ENCODE data around the gene CD276. TPM values are rescaled to one million over a fixed set of nuclear protein-coding genes. Genes with fewer than 3 reads are reported as not detected.
A peak's percentile ranks its signal among the peaks of the same experiment; 100 is the strongest.

Gene CD276
- total RNA-seq, 1 experiment from 2014 or later: 75.4 TPM

DNA sequence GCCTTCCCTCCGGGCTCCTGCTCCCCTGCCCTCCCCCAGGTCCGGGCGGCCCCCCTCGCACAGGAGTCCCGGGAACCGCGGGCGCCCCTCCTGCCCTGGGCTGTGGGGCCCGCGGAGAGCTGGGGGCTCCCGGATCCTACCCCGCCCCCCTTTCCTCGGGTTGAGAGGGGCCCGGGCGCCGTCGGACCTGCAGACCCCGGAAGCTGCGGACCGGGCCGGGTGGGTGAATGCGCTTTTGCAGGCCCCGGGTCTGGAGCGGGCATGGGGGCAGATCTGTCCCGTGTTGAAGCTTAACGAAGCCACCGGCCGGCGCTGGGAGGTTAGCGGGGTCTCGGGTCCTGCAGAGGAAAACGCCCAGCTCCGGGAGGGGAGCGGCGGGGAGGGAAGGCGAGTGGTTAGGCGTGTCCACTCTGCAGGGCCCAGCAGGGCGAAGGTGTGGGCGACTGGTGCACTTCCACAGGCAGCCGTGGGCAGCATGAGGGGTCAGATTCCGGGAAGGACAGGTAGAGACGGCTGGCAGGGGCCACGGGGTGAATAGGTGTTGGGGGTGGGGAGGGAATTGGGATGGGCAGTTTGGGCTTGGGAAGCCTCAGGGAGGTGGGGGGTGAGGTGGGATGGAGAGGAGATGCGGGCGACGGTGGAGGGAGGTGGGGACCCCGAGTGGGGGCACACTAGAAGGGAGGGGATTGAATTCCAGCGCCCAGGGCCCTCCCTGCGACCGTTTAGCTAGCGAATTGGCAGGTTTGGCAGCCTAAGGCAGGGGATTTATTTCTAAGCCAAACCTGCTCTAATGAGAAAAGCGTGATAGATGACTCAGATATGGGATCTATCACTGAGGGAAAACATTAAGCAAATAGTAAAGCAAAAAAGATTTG lies 635 bp downstream of the CD276 start:
- Histone ChIP-seq H3K9me2 (ENCODE audit: insufficient read depth) (no peaks in the 10 kb centered on the region), H3K4me1 (ENCODE audit: control insufficient read depth in 1 of 2, insufficient read depth in 2 of 2, low read length in 2 of 2) (peaks cover 21 to 64% of the 10 kb centered on the region in 2 experiments), H3K9me3 (ENCODE audit: control insufficient read depth in 1 of 2, insufficient read depth in 1 of 2, low read depth in 1 of 2, low read length in 2 of 2) (no peaks in the 10 kb centered on the region), H2AFZ (ENCODE audit: low read depth, low read length, poor library complexity, severe bottlenecking) (no peak overlapping the region), H4K20me1 (ENCODE audit: insufficient read depth) (no peaks in the 10 kb centered on the region), H3K79me2 (ENCODE audit: insufficient read depth, low read length) (peaks cover 50% of the 10 kb centered on the region), H3K27ac (ENCODE audit: low read depth, low read length) (peak overlapping the region; percentile 80), H3K9ac (ENCODE audit: low read length) (peak overlapping the region; percentile 85), H3K36me3 (ENCODE audit: control insufficient read depth in 1 of 2, insufficient read depth in 2 of 2, low read length in 2 of 2) (no peaks in the 10 kb centered on the region), H3K4me2 (ENCODE audit: low read length) (peak overlapping the region; percentile 96), H3K4me3 (replicated peaks in 1 of 2; ENCODE audit: low read depth in 1 of 2, low read length in 2 of 2) (peak overlapping the region; percentile 84 to 87), H3K27me3 (ENCODE audit: insufficient read depth, low read length) (no peaks in the 10 kb centered on the region)
- TF ChIP-seq EZH2 (IDR thresholded peaks at IDR 0.05) (no peak), ZFX (IDR thresholded peaks at IDR 0.05) (peak; percentile 86)
- RAD21 ChIA-PET (ENCODE audit: low non-redundant PET in 1 of 2, low total read pairs in 2 of 2, uncharacterized antibody in 2 of 2, unreplicated experiment in 2 of 2): no interaction called here
- ATAC-seq: peak; percentile 13
- CTCF ChIA-PET: interaction anchor here (1.0 to 3.0 kb wide), 5 partner anchors 8 to 124 kb away, joined by 3 to 18 read pairs (median 10); no protein-coding TSS in a partner anchor
- BruUV-seq (replicated peaks): no TSS peak
- POLR2A ChIA-PET: interaction anchor here (1.5 kb wide), 1 partner anchor 53 kb away, joined by 3 read pairs; no protein-coding TSS in a partner anchor
- intact Hi-C loops (cut with micrococcal nuclease): no loop called here
- no peak for DNase-seq (ENCODE audit: low read depth, low spot score)

DNA sequence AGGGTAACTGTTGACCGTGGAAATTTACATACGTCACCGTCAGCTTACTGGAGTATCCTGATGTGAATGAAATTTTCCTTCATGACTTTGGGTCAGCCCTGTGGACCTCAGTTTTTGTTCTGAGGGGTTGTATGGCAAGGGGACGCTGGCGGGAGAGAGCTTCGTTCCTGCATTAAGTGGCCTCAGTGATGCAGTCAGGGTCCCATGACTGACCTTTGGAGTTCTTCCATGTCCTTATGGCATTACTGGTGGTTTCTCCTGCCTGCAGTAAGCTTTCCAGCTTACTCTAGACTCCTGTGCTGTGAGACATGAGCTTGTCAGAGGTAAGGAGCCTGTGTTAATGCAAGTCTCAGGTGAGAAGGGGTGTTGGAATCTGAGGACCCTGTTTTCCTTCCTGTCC lies 1.8 kb downstream of the CD276 start:
- intact Hi-C loops (cut with micrococcal nuclease): no loop called here
- no peaks in the 10 kb centered on the region for H3K36me3 ChIP-seq (ENCODE audit: control insufficient read depth in 1 of 2, insufficient read depth in 2 of 2, low read length in 2 of 2)
- peaks cover 61% of the 10 kb centered on the region for H3K79me2 ChIP-seq (ENCODE audit: insufficient read depth, low read length)
- RAD21 ChIA-PET (ENCODE audit: low non-redundant PET in 1 of 2, low total read pairs in 2 of 2, uncharacterized antibody in 2 of 2, unreplicated experiment in 2 of 2): no interaction called here
- H3K9me2 ChIP-seq (ENCODE audit: insufficient read depth): no peaks in the 10 kb centered on the region
- no peak overlapping the region for H3K27ac ChIP-seq (ENCODE audit: low read depth, low read length)
- H2AFZ ChIP-seq (ENCODE audit: low read depth, low read length, poor library complexity, severe bottlenecking): no peak overlapping the region
- H3K9ac ChIP-seq (ENCODE audit: low read length): 0 out of 2 replicates have a peak overlapping the region, but pooled peaks have one; percentile 85
- peak overlapping the region; percentile 96 for H3K4me2 ChIP-seq (ENCODE audit: low read length)
- no peaks in the 10 kb centered on the region for H3K9me3 ChIP-seq (ENCODE audit: control insufficient read depth in 1 of 2, insufficient read depth in 1 of 2, low read depth in 1 of 2, low read length in 2 of 2)
- no peak for ATAC-seq
- BruUV-seq (replicated peaks): no TSS peak
- POLR2A ChIA-PET: interaction anchor here (1.5 kb wide), 1 partner anchor 54 kb away, joined by 3 read pairs; no protein-coding TSS in a partner anchor
- H3K4me1 ChIP-seq (ENCODE audit: control insufficient read depth in 1 of 2, insufficient read depth in 2 of 2, low read length in 2 of 2): peaks cover 21 to 70% of the 10 kb centered on the region in 2 experiments
- peak overlapping the region; percentile 84 to 87; a peak in 2 of 4 replicates for H3K4me3 ChIP-seq (replicated peaks in 1 of 2; ENCODE audit: low read depth in 1 of 2, low read length in 2 of 2)
- CTCF ChIA-PET: interaction anchor here (1.4 to 3.0 kb wide), 7 partner anchors 9 to 49 kb away, joined by 3 to 18 read pairs (median 7); no protein-coding TSS in a partner anchor
- no peaks in the 10 kb centered on the region for H3K27me3 ChIP-seq (ENCODE audit: insufficient read depth, low read length)
- no peaks in the 10 kb centered on the region for H4K20me1 ChIP-seq (ENCODE audit: insufficient read depth)
- no peak for DNase-seq (ENCODE audit: low read depth, low spot score)
- TF ChIP-seq CBX3 (IDR thresholded peaks at IDR 0.05; ENCODE audit: low read depth) (no peak), EZH2phosphoT487 (IDR thresholded peaks at IDR 0.05; ENCODE audit: borderline replicate concordance) (no peak), SRF (IDR thresholded peaks at IDR 0.05; ENCODE audit: low read depth) (no peak)
- TF ChIP-seq, protein P1, sequence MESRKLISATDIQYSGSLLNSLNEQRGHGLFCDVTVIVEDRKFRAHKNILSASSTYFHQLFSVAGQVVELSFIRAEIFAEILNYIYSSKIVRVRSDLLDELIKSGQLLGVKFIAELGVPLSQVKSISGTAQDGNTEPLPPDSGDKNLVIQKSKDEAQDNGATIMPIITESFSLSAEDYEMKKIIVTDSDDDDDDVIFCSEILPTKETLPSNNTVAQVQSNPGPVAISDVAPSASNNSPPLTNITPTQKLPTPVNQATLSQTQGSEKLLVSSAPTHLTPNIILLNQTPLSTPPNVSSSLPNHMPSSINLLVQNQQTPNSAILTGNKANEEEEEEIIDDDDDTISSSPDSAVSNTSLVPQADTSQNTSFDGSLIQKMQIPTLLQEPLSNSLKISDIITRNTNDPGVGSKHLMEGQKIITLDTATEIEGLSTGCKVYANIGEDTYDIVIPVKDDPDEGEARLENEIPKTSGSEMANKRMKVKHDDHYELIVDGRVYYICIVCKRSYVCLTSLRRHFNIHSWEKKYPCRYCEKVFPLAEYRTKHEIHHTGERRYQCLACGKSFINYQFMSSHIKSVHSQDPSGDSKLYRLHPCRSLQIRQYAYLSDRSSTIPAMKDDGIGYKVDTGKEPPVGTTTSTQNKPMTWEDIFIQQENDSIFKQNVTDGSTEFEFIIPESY (IDR thresholded peaks at IDR 0.05; ENCODE audit: extremely low read depth, insufficient replicate concordance, low read length): no peak
- TF ChIP-seq, protein P2, sequence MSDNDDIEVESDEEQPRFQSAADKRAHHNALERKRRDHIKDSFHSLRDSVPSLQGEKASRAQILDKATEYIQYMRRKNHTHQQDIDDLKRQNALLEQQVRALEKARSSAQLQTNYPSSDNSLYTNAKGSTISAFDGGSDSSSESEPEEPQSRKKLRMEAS (IDR thresholded peaks at IDR 0.05): no peak
- TF ChIP-seq, protein P3, sequence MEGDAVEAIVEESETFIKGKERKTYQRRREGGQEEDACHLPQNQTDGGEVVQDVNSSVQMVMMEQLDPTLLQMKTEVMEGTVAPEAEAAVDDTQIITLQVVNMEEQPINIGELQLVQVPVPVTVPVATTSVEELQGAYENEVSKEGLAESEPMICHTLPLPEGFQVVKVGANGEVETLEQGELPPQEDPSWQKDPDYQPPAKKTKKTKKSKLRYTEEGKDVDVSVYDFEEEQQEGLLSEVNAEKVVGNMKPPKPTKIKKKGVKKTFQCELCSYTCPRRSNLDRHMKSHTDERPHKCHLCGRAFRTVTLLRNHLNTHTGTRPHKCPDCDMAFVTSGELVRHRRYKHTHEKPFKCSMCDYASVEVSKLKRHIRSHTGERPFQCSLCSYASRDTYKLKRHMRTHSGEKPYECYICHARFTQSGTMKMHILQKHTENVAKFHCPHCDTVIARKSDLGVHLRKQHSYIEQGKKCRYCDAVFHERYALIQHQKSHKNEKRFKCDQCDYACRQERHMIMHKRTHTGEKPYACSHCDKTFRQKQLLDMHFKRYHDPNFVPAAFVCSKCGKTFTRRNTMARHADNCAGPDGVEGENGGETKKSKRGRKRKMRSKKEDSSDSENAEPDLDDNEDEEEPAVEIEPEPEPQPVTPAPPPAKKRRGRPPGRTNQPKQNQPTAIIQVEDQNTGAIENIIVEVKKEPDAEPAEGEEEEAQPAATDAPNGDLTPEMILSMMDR (IDR thresholded peaks at IDR 0.05 in 2 of 3, conservative IDR thresholded peaks at IDR 0.05 in 1 of 3; ENCODE audit: borderline replicate concordance in 1 of 3, insufficient read depth in 1 of 3, low read depth in 2 of 3, low read length in 2 of 3): no peak
- TF ChIP-seq, protein P4, sequence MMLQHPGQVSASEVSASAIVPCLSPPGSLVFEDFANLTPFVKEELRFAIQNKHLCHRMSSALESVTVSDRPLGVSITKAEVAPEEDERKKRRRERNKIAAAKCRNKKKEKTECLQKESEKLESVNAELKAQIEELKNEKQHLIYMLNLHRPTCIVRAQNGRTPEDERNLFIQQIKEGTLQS (IDR thresholded peaks at IDR 0.05): no peak

Data from HCT116 (cell line).